ENCODE data around the gene RASA2.

RASA2 gene

GRCh38 chr3:141499284-141499683 is 12.5 kb downstream of the RASA2 start:
- in situ Hi-C loops (cut with HindIII; ENCODE audit: low pct_ligation_motif_present, low sequenced_read_pairs): no loop called here
- H3K27ac ChIP-seq: no peak overlapping the region
- H3K36me3 ChIP-seq (replicated peaks): peaks cover 2% of the 10 kb centered on the region
- H3K27me3 ChIP-seq (replicated peaks): no peaks in the 10 kb centered on the region
- DNase-seq: no peak
- TF ChIP-seq CTCF (IDR thresholded peaks at IDR 0.05; ENCODE audit: low read depth, low read length, missing control alignments): no peak
- no peak overlapping the region for H3K4me3 ChIP-seq (ENCODE audit: low read depth, low read length)

- in situ Hi-C loops (cut with HindIII; ENCODE audit: low pct_ligation_motif_present, low sequenced_read_pairs): no loop called here
- H3K4me3 ChIP-seq (ENCODE audit: low read depth, low read length): no peak overlapping the region
- peaks cover 2% of the 10 kb centered on the region for H3K36me3 ChIP-seq (replicated peaks)
- H3K27ac ChIP-seq: no peak overlapping the region
- no peak for TF ChIP-seq CTCF (IDR thresholded peaks at IDR 0.05; ENCODE audit: low read depth, low read length, missing control alignments)
- DNase-seq: no peak
- H3K27me3 ChIP-seq (replicated peaks): no peaks in the 10 kb centered on the region
Measured at GRCh38 chr3:141499965-141500364, 13.1 kb downstream of the RASA2 start.

- DNase-seq: no peak
- Histone ChIP-seq H3K4me3 (ENCODE audit: low read depth, low read length) (no peak overlapping the region), H3K36me3 (replicated peaks) (peaks cover 2% of the 10 kb centered on the region), H3K27me3 (replicated peaks) (no peaks in the 10 kb centered on the region), H3K27ac (no peak overlapping the region)
- in situ Hi-C loops (cut with HindIII; ENCODE audit: low pct_ligation_motif_present, low sequenced_read_pairs): no loop called here
- TF ChIP-seq CTCF (IDR thresholded peaks at IDR 0.05; ENCODE audit: low read depth, low read length, missing control alignments): no peak
Measured at GRCh38 chr3:141500397-141500796, 13.6 kb downstream of the RASA2 start.

- no peak overlapping the region for H3K4me3 ChIP-seq (ENCODE audit: low read depth, low read length)
- no peak for TF ChIP-seq CTCF (IDR thresholded peaks at IDR 0.05; ENCODE audit: low read depth, low read length, missing control alignments)
- no peak overlapping the region for H3K27ac ChIP-seq
- H3K36me3 ChIP-seq (replicated peaks): peaks cover 2% of the 10 kb centered on the region
- in situ Hi-C loops (cut with HindIII; ENCODE audit: low pct_ligation_motif_present, low sequenced_read_pairs): no loop called here
- DNase-seq: no peak
- no peaks in the 10 kb centered on the region for H3K27me3 ChIP-seq (replicated peaks)
Measured at GRCh38 chr3:141505166-141505565, 18.3 kb downstream of the RASA2 start.

GRCh38 chr3:141506071-141506470 is 19.2 kb downstream of the RASA2 start:
- in situ Hi-C loops (cut with HindIII; ENCODE audit: low pct_ligation_motif_present, low sequenced_read_pairs): no loop called here
- H3K36me3 ChIP-seq (replicated peaks): peaks cover 2% of the 10 kb centered on the region
- no peak for DNase-seq

More at GRCh38 chr3:141506071-141506470, 19.2 kb downstream of the RASA2 start:
- TF ChIP-seq CTCF (IDR thresholded peaks at IDR 0.05; ENCODE audit: low read depth, low read length, missing control alignments): no peak
- Histone ChIP-seq H3K27me3 (replicated peaks) (no peaks in the 10 kb centered on the region), H3K4me3 (ENCODE audit: low read depth, low read length) (no peak overlapping the region), H3K27ac (no peak overlapping the region)
